ENCODE data around the gene ZNF132.
"Not testable (repeated sequence)": the region's sequence is repeated elsewhere in the genome, so short reads cannot be mapped to it uniquely, and the experiment has no call there.

Gene ZNF132

DNA sequence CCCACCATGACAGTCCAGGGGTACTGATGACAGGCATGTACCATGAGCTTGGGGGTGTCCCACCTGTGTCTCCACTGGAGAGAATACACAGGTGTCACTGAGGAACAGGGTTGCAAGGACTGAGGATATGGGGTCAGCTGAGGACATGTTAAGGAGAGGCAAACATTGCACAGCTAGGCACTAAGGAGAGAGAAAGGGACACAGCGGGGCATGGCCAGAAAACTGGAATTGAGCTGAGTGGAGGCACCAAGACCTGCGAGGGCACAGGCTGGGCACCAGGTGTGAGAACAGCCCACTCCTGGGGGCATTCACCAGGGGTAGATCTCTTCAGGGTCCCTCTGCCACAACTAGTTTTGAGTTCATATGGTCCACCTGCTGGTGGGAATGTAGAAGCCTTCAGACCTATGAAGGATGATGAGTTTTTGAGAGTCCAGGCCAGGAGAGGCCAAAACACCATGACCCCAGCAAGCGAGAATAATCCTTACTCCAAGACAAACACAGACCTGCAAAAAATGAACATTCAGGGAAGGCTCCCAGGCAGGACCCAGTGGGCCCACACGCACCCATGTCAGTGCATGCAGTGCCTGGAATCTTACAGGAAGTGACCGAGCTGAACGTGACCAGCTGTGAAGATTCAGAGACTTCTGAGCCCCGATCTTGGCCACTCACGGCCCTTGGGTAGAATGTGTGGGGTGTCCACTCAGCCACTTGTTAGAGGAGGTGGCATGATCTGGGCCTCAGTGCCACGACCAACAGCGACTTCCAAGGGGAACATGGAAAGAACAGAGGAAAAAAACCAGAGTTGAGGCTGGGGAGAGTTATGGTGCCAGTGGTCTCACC is 32.9 kb downstream of the ZNF132 start:
- DNase-seq (ENCODE audit: low read depth), result no peak
- TF ChIP-seq CTCF (IDR thresholded peaks at IDR 0.05; ENCODE audit: control insufficient read depth, insufficient read depth, low read depth, low read length, missing control alignments), result peak; percentile 41
- H3K4me3 ChIP-seq (ENCODE audit: control insufficient read depth, low read depth, low read length), result peak overlapping the region; percentile 84

DNA sequence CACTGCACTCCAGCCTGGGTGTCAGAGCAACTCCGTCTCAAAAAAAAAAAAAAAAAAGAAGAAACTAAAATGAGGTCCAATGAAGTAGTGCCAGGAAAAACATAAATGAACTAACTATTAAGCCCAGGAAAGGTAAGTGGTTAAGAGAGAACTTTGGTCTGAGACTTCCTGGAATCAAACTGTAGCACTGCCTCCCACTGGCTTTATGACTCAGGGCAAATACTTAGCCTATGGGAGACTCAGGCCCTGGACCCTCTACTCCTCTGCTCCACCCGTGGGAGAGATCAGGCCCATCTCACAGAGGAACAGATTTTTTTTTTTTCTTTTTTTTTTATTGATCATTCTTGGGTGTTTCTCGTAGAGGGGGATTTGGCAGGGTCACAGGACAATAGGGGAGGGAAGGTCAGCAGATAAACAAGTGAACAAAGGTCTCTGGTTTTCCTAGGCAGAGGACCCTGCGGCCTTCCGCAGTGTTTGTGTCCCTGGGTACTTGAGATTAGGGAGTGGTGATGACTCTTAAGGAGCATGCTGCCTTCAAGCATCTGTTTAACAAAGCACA is 36.0 kb downstream of the ZNF132 start:
- not testable (repeated sequence) for H3K4me3 ChIP-seq (ENCODE audit: control insufficient read depth, low read depth, low read length)

GRCh38 chr19:58401840-58402421 is 38.0 kb downstream of the ZNF132 start:
- TF ChIP-seq CTCF (IDR thresholded peaks at IDR 0.05; ENCODE audit: control insufficient read depth, insufficient read depth, low read depth, low read length, missing control alignments), result no peak
- peak overlapping the region; percentile 71 for H3K4me3 ChIP-seq (ENCODE audit: control insufficient read depth, low read depth, low read length)
- no peak for DNase-seq (ENCODE audit: low read depth)

More for the DNA sequence above, 36.0 kb downstream of the ZNF132 start:
- DNase-seq (ENCODE audit: low read depth), result not testable (repeated sequence)

GRCh38 chr19:58400916-58401839 is 38.8 kb downstream of the ZNF132 start:
- H3K4me3 ChIP-seq (ENCODE audit: control insufficient read depth, low read depth, low read length), result peak overlapping the region; percentile 71
- no peak for TF ChIP-seq CTCF (IDR thresholded peaks at IDR 0.05; ENCODE audit: control insufficient read depth, insufficient read depth, low read depth, low read length, missing control alignments)
- DNase-seq (ENCODE audit: low read depth), result peak; percentile 97

GRCh38 chr19:58400316-58400915 is 39.5 kb downstream of the ZNF132 start:
- H3K4me3 ChIP-seq (ENCODE audit: control insufficient read depth, low read depth, low read length), result peak overlapping the region; percentile 41
- DNase-seq (ENCODE audit: low read depth), result no peak
- no peak for TF ChIP-seq CTCF (IDR thresholded peaks at IDR 0.05; ENCODE audit: control insufficient read depth, insufficient read depth, low read depth, low read length, missing control alignments)

- no peak for TF ChIP-seq CTCF (IDR thresholded peaks at IDR 0.05; ENCODE audit: control insufficient read depth, insufficient read depth, low read depth, low read length, missing control alignments)
- H3K4me3 ChIP-seq (ENCODE audit: control insufficient read depth, low read depth, low read length), result no peak overlapping the region
- no peak for DNase-seq (ENCODE audit: low read depth)
These were observed 40.0 kb downstream of the ZNF132 start for GRCh38 chr19:58399903-58400302.
